Stimulated activated CD8-positive, alpha-beta memory T cell treated with anti-CD3 and anti-CD28 coated beads, Interleukin-12 subunit alpha, Interleukin-12 subunit beta, amount 100 ng/mL, for 24 hours (primary cell): Measurements from ENCODE around the gene BACH2.
"Not testable (repeated sequence)": the region's sequence is repeated elsewhere in the genome, so short reads cannot be mapped to it uniquely, and the experiment has no call there.

Experiments
- DNase-seq: peaks from one replicate; pipeline ENCODE4 v3.0.0-alpha.2; 2020; ENCODE audit errors: extremely low read depth

BACH2 gene

GRCh38 chr6:90214966-90215365 is 81.7 kb downstream of the BACH2 start:
- DNase-seq = no peak

- DNase-seq = no peak
Measured at GRCh38 chr6:90214461-90214860, 82.2 kb downstream of the BACH2 start.

GRCh38 chr6:90212274-90212673 is 84.4 kb downstream of the BACH2 start:
- DNase-seq = no peak

- no peak for DNase-seq
Measured at GRCh38 chr6:90209527-90209926, 87.1 kb downstream of the BACH2 start.

- not testable (repeated sequence) for DNase-seq
Measured at GRCh38 chr6:90208690-90209089, 88.0 kb downstream of the BACH2 start.

GRCh38 chr6:90204327-90205056 is 92.2 kb downstream of the BACH2 start:
- no peak for DNase-seq

GRCh38 chr6:90203672-90204071 is 93.0 kb downstream of the BACH2 start:
- DNase-seq = no peak

GRCh38 chr6:90202156-90202555 is 94.5 kb downstream of the BACH2 start:
- no peak for DNase-seq

- DNase-seq = no peak
Measured at GRCh38 chr6:90199900-90200299, 96.7 kb downstream of the BACH2 start.

- no peak for DNase-seq
Measured at GRCh38 chr6:90198758-90199425, 97.8 kb downstream of the BACH2 start.

GRCh38 chr6:90197854-90198496 is 98.7 kb downstream of the BACH2 start:
- no peak for DNase-seq

- no peak for DNase-seq
Measured at GRCh38 chr6:90195094-90195829, 101.4 kb downstream of the BACH2 start.

GRCh38 chr6:90194371-90194841 is 102.2 kb downstream of the BACH2 start:
- DNase-seq = no peak

- no peak for DNase-seq
Measured at GRCh38 chr6:90193359-90193758, 103.3 kb downstream of the BACH2 start.

- no peak for DNase-seq
Measured at GRCh38 chr6:90192857-90193256, 103.8 kb downstream of the BACH2 start.

- no peak for DNase-seq
Measured at GRCh38 chr6:90190752-90191395, 105.8 kb downstream of the BACH2 start.

GRCh38 chr6:90190131-90190530 is 106.5 kb downstream of the BACH2 start:
- no peak for DNase-seq

GRCh38 chr6:90187437-90188121 is 109.1 kb downstream of the BACH2 start:
- no peak for DNase-seq

- DNase-seq = no peak
Measured at GRCh38 chr6:90186637-90187371, 109.8 kb downstream of the BACH2 start.

- no peak for DNase-seq
Measured at GRCh38 chr6:90186026-90186425, 110.6 kb downstream of the BACH2 start.
